ENCODE measurements around the gene COA3.

- TF ChIP-seq FOSL2 (IDR thresholded peaks at IDR 0.05): no peak
- TF ChIP-seq FOSL2 (CRISPR knock-in tag; IDR thresholded peaks at IDR 0.05): no peak
- no peak for TF ChIP-seq BCL3 (IDR thresholded peaks at IDR 0.05)
- no peak for TF ChIP-seq EP300 (IDR thresholded peaks at IDR 0.05)
- TF ChIP-seq CTCF (IDR thresholded peaks at IDR 0.05): no peak
- TF ChIP-seq CHD2 (IDR thresholded peaks at IDR 0.05; ENCODE audit: low read length, partially characterized antibody): no peak
- no peak for TF ChIP-seq POLR2A (IDR thresholded peaks at IDR 0.05; ENCODE audit: low read length)
These were observed 19.4 kb upstream of the COA3 start for GRCh38 chr17:42817866-42818265.
